ENCODE data around the gene TEX2. TPM values are rescaled to one million over a fixed set of nuclear protein-coding genes. Genes with fewer than 3 reads are reported as not detected.
A peak's percentile ranks its signal among the peaks of the same experiment; 100 is the strongest.
"Not testable (repeated sequence)": the region's sequence is repeated elsewhere in the genome, so short reads cannot be mapped to it uniquely, and the experiment has no call there.

TEX2 gene
- total RNA-seq, 2 experiments from 2014 or later, result 14.3 to 16.8 TPM

- ChIA-PET POLR2A (no interaction called here), CTCF (interaction anchor here (0.6 to 1.4 kb wide), 3 partner anchors 23 to 164 kb away, joined by 3 to 4 read pairs (median 3); no protein-coding TSS in a partner anchor)
- peaks cover 9% of the 10 kb centered on the region for H3K36me3 Mint-ChIP-seq (ENCODE audit: low read depth)
- peaks cover 7% of the 10 kb centered on the region for H3K9me3 Mint-ChIP-seq
- no peak for DNase-seq
- H3K4me3 Mint-ChIP-seq, result no peak overlapping the region
- H3K4me1 Mint-ChIP-seq, result no peaks in the 10 kb centered on the region
- no peaks in the 10 kb centered on the region for H3K27me3 Mint-ChIP-seq
- no peak overlapping the region for H3K27ac Mint-ChIP-seq
Measured at GRCh38 chr17:64193561-64193960, 69.5 kb downstream of the TEX2 start.

DNA sequence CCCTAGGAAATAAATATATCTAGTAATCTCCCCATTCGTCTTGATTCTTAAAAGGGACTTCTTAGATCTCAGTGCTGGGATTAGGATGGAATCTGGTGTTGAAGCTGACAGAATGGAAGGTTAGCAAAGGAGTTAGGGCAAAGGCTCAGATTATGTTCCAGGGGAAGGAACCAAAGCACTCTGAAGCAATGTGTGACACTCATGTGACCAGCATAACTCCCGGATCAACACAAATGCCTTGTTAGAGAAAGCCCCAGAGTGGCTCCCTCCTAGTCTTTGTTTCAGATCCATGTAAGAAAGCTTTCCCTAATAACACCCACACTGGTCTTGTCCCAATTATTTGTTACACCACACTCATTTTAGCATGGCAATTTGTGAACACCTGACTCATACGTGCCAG lies 70.5 kb downstream of the TEX2 start:
- H3K36me3 Mint-ChIP-seq (ENCODE audit: low read depth), result peaks cover 8% of the 10 kb centered on the region
- DNase-seq, result no peak
- H3K27me3 Mint-ChIP-seq, result no peaks in the 10 kb centered on the region
- H3K4me3 Mint-ChIP-seq, result no peak overlapping the region
- POLR2A ChIA-PET, result no interaction called here
- no peak overlapping the region for H3K27ac Mint-ChIP-seq
- peaks cover 4% of the 10 kb centered on the region for H3K9me3 Mint-ChIP-seq
- H3K4me1 Mint-ChIP-seq, result no peaks in the 10 kb centered on the region
- CTCF ChIA-PET, result interaction anchor here (1.3 to 1.6 kb wide), 2 partner anchors 23 to 163 kb away, joined by 3 read pairs; no protein-coding TSS in a partner anchor

DNA sequence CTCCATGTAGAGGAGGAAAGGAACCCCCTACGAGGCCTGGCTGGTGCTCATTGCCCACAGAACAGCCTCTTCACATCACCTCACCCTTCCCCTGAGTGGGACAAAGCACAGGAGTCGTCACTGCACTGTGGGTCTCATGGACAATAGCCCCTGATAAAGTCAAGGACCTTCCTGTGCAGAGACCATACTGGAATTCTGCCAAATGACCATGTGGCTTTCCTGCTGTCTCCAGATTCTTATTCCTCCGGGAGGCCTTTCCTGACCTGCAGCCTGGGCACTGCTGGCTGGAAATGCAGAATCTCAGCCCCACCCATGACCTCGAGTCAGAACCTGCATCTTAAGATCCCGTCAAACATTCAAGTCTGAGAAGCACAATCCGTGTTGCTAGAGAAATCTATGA lies 72.6 kb downstream of the TEX2 start:
- CTCF ChIA-PET, result no interaction called here
- Mint-ChIP-seq H3K4me3 (no peak overlapping the region), H3K27me3 (no peaks in the 10 kb centered on the region), H3K4me1 (no peaks in the 10 kb centered on the region), H3K9me3 (no peaks in the 10 kb centered on the region), H3K27ac (no peak overlapping the region), H3K36me3 (ENCODE audit: low read depth) (peaks cover 8% of the 10 kb centered on the region)
- POLR2A ChIA-PET, result no interaction called here
- no peak for DNase-seq

DNA sequence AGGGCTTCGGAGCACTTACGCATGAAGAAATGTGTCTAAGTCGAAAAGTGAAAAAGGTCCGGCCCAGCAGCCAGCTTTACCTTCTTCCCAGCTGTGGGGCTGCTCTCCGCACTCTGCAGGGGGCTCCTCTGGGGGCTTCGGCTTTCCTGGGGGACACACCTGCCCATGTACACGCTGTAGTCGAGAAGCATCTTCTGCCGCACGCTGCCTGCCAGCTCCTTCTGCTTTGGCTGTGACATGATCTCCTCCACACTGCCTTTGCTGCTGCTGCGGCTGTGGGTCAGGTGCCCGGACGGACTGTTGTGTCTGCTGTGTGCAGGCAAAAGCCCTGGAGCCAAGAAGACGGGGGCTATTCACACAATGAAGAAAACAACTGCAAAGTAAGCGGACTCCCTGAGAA lies 75.0 kb downstream of the TEX2 start:
- no peak overlapping the region for H3K4me3 Mint-ChIP-seq
- CTCF ChIA-PET, result no interaction called here
- H3K27ac Mint-ChIP-seq, result no peak overlapping the region
- H3K36me3 Mint-ChIP-seq (ENCODE audit: low read depth), result peaks cover 8% of the 10 kb centered on the region
- H3K27me3 Mint-ChIP-seq, result no peaks in the 10 kb centered on the region
- no peak for DNase-seq
- POLR2A ChIA-PET, result no interaction called here
- H3K4me1 Mint-ChIP-seq, result peaks cover 9% of the 10 kb centered on the region
- no peaks in the 10 kb centered on the region for H3K9me3 Mint-ChIP-seq

DNA sequence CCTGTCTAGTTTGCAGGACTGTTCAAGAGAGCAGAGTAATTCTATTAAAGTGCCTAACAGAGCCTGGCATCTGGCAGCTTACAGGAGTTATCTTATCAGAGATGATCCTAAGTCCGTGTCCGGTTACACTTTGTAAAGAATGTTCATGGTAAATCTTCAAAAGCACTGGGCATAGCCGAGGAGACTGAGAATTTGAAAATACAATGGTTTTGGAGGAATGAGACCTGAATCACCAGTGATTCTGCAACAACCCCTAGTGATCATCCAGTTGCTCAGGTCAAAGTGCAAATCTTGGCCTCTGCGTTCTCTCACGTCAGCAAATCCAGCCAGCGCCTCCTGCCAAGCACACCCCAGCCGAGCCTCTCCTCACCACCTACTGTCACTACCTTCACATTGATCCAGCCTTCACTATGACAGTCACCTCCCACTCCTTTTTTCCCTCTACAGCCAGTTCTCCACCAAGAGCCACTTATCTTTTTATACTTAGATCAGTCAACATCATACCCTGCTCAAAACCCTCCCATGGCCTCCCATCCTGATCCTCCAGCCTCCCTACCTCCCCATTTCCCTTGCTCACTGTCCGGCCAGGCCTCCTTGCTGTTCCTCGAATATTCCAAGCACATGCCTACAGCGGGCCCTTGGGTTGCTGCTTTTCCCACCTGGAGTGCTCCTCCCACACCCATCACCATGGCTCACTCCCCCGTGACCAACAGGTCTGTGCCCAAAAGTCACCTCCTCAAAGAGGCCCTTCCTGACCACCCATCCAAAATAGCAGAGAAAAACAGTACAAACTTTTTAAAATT lies 75.8 kb downstream of the TEX2 start:
- CTCF ChIA-PET, result no interaction called here

DNA sequence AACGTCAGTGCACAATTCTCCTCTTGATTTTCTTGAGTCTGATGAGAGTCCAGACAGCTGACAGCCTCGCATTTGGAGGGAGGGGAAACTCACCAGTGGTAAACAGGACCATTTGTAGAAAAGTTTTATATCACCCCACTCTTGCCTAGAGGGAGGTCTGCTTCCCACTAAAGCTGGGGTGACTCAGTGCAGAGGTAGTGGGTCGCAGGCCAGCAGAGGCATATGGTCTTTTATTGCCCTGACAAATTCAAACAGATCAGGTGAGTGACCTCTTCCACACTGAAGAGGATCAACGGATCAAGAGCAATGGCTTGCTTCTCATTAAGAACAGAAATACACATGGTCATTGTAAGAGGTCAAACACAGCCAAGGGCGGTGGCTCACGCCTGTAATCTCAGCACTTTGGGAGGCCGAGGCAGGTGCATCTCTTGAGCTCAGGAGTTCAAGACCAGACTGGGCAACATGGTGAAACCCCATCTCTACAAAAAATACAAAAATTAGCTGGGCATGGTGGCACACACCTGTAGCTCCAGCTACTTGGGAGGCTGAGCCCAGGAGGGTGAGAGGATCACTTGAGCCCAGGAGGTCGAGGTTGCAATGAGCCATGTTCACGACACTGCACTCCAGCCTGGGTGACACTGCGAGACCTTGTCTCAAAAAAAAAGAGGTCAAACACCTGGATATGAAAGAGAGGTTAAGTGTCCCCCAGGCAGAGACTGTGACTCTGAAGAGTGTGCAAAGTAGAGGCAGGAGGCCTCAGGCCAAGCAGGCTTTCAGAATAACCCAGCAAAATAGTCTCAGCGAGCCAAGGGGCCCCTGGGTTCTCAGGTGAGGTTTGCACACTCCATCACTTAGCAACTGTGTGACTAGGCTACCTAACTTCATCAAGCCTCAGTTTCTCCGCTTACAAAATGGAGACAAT lies 76.6 kb downstream of the TEX2 start:
- H3K27ac Mint-ChIP-seq, result no peak overlapping the region
- POLR2A ChIA-PET, result no interaction called here
- H3K4me1 Mint-ChIP-seq, result peaks cover 9% of the 10 kb centered on the region
- DNase-seq, result no peak
- H3K4me3 Mint-ChIP-seq, result no peak overlapping the region
- peaks cover 15% of the 10 kb centered on the region for H3K36me3 Mint-ChIP-seq (ENCODE audit: low read depth)
- H3K9me3 Mint-ChIP-seq, result no peaks in the 10 kb centered on the region
- H3K27me3 Mint-ChIP-seq, result no peaks in the 10 kb centered on the region
- CTCF ChIA-PET, result interaction anchor here (1.0 kb wide), 1 partner anchor 9 kb away, joined by 3 read pairs; no protein-coding TSS in a partner anchor

More for the DNA sequence above, 75.8 kb downstream of the TEX2 start:
- no peak overlapping the region for H3K4me3 Mint-ChIP-seq
- H3K9me3 Mint-ChIP-seq, result no peaks in the 10 kb centered on the region
- H3K4me1 Mint-ChIP-seq, result peaks cover 9% of the 10 kb centered on the region
- no peak for DNase-seq
- POLR2A ChIA-PET, result no interaction called here
- peaks cover 11% of the 10 kb centered on the region for H3K36me3 Mint-ChIP-seq (ENCODE audit: low read depth)
- H3K27ac Mint-ChIP-seq, result peak overlapping the region; percentile 26
- no peaks in the 10 kb centered on the region for H3K27me3 Mint-ChIP-seq

DNA sequence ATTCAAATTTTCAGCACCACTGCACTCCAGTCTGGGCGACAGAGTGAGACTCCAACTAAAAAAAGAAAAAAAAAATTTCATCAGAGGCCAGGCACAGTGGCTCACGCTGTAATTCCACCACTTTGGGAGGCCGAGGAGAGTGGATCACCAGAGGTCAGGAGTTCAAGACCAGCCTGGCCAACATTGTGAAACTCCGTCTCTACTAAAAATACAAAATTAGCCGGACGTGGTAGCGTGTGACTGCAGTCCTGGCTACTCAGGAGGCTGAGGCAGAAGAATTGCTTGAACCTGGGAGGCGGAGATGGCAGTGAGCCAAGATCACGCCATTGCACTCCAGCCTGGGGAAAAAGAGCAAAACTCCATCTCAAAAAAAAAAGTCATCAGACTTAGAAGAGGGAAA lies 77.5 kb downstream of the TEX2 start:
- DNase-seq, H3K27ac Mint-ChIP-seq, POLR2A ChIA-PET, H3K27me3 Mint-ChIP-seq, H3K9me3 Mint-ChIP-seq, H3K4me3 Mint-ChIP-seq, H3K4me1 Mint-ChIP-seq: not testable (repeated sequence)
- H3K36me3 Mint-ChIP-seq (ENCODE audit: low read depth), result peaks cover 15% of the 10 kb centered on the region
- CTCF ChIA-PET, result interaction anchor here (1.0 kb wide), 1 partner anchor 8 kb away, joined by 3 read pairs; no protein-coding TSS in a partner anchor

- no peaks in the 10 kb centered on the region for H3K27me3 Mint-ChIP-seq
- CTCF ChIA-PET, result interaction anchor here (0.6 kb wide), 1 partner anchor 161 kb away, joined by 7 read pairs; no protein-coding TSS in a partner anchor
- POLR2A ChIA-PET, result no interaction called here
- no peak overlapping the region for H3K4me3 Mint-ChIP-seq
- H3K4me1 Mint-ChIP-seq, result peaks cover 9% of the 10 kb centered on the region
- H3K9me3 Mint-ChIP-seq, result no peaks in the 10 kb centered on the region
- no peak for DNase-seq
- H3K36me3 Mint-ChIP-seq (ENCODE audit: low read depth), result peaks cover 15% of the 10 kb centered on the region
- H3K27ac Mint-ChIP-seq, result no peak overlapping the region
Measured at GRCh38 chr17:64185101-64185500, 78.0 kb downstream of the TEX2 start.

GRCh38 chr17:64183815-64184214 lies 79.2 kb downstream of the TEX2 start:
- Mint-ChIP-seq H3K27ac (no peak overlapping the region), H3K4me3 (no peak overlapping the region), H3K4me1 (peaks cover 9% of the 10 kb centered on the region), H3K27me3 (no peaks in the 10 kb centered on the region), H3K36me3 (ENCODE audit: low read depth) (peaks cover 23% of the 10 kb centered on the region), H3K9me3 (no peaks in the 10 kb centered on the region)
- DNase-seq, result no peak
- ChIA-PET POLR2A (interaction anchor here (0.6 kb wide), 1 partner anchor 78 kb away, joined by 5 read pairs; no protein-coding TSS in a partner anchor), CTCF (interaction anchor here (0.7 kb wide), 1 partner anchor 31 kb away, joined by 3 read pairs; no protein-coding TSS in a partner anchor)

GRCh38 chr17:64182325-64183012 lies 80.6 kb downstream of the TEX2 start:
- CTCF ChIA-PET, result interaction anchor here (0.6 kb wide), 1 partner anchor 211 kb away, joined by 4 read pairs; no protein-coding TSS in a partner anchor
- Mint-ChIP-seq H3K9me3 (no peaks in the 10 kb centered on the region), H3K4me1 (peaks cover 9% of the 10 kb centered on the region), H3K27me3 (no peaks in the 10 kb centered on the region), H3K27ac (no peak overlapping the region), H3K4me3 (no peak overlapping the region), H3K36me3 (ENCODE audit: low read depth) (peaks cover 19% of the 10 kb centered on the region)
- POLR2A ChIA-PET, result no interaction called here
- no peak for DNase-seq

- peaks cover 9% of the 10 kb centered on the region for H3K4me1 Mint-ChIP-seq
- peaks cover 16% of the 10 kb centered on the region for H3K36me3 Mint-ChIP-seq (ENCODE audit: low read depth)
- DNase-seq, result no peak
- H3K4me3 Mint-ChIP-seq, result no peak overlapping the region
- CTCF ChIA-PET, result no interaction called here
- POLR2A ChIA-PET, result no interaction called here
- no peak overlapping the region for H3K27ac Mint-ChIP-seq
- H3K9me3 Mint-ChIP-seq, result no peaks in the 10 kb centered on the region
- H3K27me3 Mint-ChIP-seq, result no peaks in the 10 kb centered on the region
Measured at GRCh38 chr17:64180089-64181073, 82.7 kb downstream of the TEX2 start.

- H3K36me3 Mint-ChIP-seq (ENCODE audit: low read depth), result peaks cover 16% of the 10 kb centered on the region
- H3K4me3 Mint-ChIP-seq, H3K4me1 Mint-ChIP-seq, H3K27me3 Mint-ChIP-seq, DNase-seq, POLR2A ChIA-PET, H3K27ac Mint-ChIP-seq, H3K9me3 Mint-ChIP-seq: not testable (repeated sequence)
- CTCF ChIA-PET, result interaction anchor here (1.1 to 1.6 kb wide), 3 partner anchors 25 to 133 kb away, joined by 3 read pairs; no protein-coding TSS in a partner anchor
Measured at GRCh38 chr17:64179024-64179423, 84.0 kb downstream of the TEX2 start.

Data from activated CD4-positive, alpha-beta T cell treated with anti-CD3 and anti-CD28 coated beads, Interleukin-2, amount 10 ng/mL, durations not matched to agents 7 days and 5 days (primary cell).